Measurements from ENCODE around the gene CBX4.

DNA sequence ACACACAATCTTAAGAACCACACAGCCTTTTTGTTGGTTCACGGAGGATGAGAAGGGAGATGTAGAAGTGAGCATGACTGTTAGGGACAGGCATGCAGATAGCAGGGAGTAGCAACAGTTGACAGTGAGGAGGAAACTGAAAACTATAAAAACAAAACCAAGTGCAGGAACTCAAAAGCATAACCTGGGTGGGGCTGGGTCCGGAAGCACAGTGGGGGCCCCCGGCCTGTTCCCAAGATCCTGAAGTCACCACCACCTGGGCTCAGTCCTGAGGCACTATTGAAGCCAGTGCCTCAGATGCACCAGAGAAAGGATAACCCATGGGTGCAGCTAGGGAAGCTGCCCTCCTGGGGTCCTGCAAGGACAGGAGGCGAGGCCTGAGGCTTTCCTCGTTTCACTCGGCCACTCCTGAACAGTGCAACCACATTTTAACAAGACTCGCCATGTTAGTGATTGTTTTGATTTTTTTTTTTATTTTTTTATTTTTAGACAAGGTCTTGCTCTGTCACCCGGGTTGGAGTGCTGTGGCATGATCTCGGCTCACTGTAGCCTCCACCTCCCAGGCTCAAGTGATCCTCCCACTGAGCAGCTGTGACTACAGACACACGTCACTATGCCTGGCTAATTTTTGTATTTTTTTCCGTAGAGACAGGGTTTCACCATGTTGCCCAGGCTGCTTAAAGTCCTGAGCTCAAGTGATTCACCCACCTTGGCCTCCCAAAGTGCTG is 27.7 kb upstream of the CBX4 start:
- TF ChIP-seq, protein P1, sequence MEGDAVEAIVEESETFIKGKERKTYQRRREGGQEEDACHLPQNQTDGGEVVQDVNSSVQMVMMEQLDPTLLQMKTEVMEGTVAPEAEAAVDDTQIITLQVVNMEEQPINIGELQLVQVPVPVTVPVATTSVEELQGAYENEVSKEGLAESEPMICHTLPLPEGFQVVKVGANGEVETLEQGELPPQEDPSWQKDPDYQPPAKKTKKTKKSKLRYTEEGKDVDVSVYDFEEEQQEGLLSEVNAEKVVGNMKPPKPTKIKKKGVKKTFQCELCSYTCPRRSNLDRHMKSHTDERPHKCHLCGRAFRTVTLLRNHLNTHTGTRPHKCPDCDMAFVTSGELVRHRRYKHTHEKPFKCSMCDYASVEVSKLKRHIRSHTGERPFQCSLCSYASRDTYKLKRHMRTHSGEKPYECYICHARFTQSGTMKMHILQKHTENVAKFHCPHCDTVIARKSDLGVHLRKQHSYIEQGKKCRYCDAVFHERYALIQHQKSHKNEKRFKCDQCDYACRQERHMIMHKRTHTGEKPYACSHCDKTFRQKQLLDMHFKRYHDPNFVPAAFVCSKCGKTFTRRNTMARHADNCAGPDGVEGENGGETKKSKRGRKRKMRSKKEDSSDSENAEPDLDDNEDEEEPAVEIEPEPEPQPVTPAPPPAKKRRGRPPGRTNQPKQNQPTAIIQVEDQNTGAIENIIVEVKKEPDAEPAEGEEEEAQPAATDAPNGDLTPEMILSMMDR (IDR thresholded peaks at IDR 0.05; ENCODE audit: insufficient read depth, low read length, poor library complexity, severe bottlenecking), result no peak
- TF ChIP-seq EZH2phosphoT487 (conservative IDR thresholded peaks at IDR 0.05; ENCODE audit: low read length), result no peak

Measured in SU-DHL-6 (cell line).